ENCODE results near the gene MYOD1.

GRCh38 chr11:17683377-17684161, 35.8 kb upstream of the MYOD1 start:
- TF ChIP-seq POLR2AphosphoS5 (IDR thresholded peaks at IDR 0.05; ENCODE audit: low read depth, low read length) (no peak), SIN3A (IDR thresholded peaks at IDR 0.05; ENCODE audit: borderline replicate concordance, insufficient read depth, low read length) (no peak)

All from PFSK-1 (cell line).